Caco-2 (cell line): ENCODE results near the gene MCTP1. TPM values are rescaled to one million over a fixed set of nuclear protein-coding genes. Genes with fewer than 3 reads are reported as not detected.

Source experiments
- BruUV-seq: library from RNA; stranded (reverse); fragments of 400-500 nt; replicated peaks from 2 replicates; lab custom pipeline; 2021; lab: Mats Ljungman, UMichigan
- CTCF ChIA-PET: fragments of 300-600 bp; sonication (Branson Sonifier 250); formaldehyde crosslinking; loops from one replicate; lab custom pipeline; 2022; ENCODE audit warnings: antibody characterized with exemption; lab: Charles Lee
- POLR2A ChIA-PET: fragments of 300-600 bp; sonication (Branson Sonifier 250); formaldehyde crosslinking; loops from one replicate; lab custom pipeline; 2022; ENCODE audit warnings: antibody characterized with exemption; lab: Charles Lee
- DNase-seq, 2 experiments: peaks; one replicate each; pipeline versions ENCODE4 v3.0.0 to v3.0.0-alpha.2; 2020 to 2022
- H3K27me3 ChIP-seq: replicated peaks from 2 replicates; pipeline ENCODE4 v1.6.0; 2011; ENCODE audit warnings: low read length; ENCODE audit not compliant: control insufficient read depth, insufficient read depth
- H3K36me3 ChIP-seq: 2 replicates; pipeline ENCODE4 v1.5.1; 2011; ENCODE audit warnings: low read length; ENCODE audit not compliant: control insufficient read depth, insufficient read depth
- H3K4me1 ChIP-seq: fragments of 250-450 bp; sonication (Bioruptor Pico); 2 replicates; pipeline ENCODE4 v1.5.1; 2020; ENCODE audit warnings: mild to moderate bottlenecking
- H3K4me3 ChIP-seq: 2 replicates; pipeline ENCODE4 v1.5.1; 2011; ENCODE audit warnings: low read depth, mild to moderate bottlenecking, control low read depth, low read length
- H3K9me3 ChIP-seq: fragments of 250-450 bp; sonication (Bioruptor Pico); 2 replicates; pipeline ENCODE4 v1.5.1; 2020; ENCODE audit warnings: mild to moderate bottlenecking, moderate library complexity
- H3K27ac Mint-ChIP-seq: one replicate; pipeline ENCODE4 v1.8.0; 2022; ENCODE audit warnings: mixed read lengths; ENCODE audit not compliant: unreplicated experiment
- H3K27me3 Mint-ChIP-seq: one replicate; pipeline ENCODE4 v1.8.0; 2022; ENCODE audit warnings: mixed read lengths; ENCODE audit not compliant: insufficient read depth, unreplicated experiment
- H3K36me3 Mint-ChIP-seq: one replicate; pipeline ENCODE4 v1.8.0; 2022; ENCODE audit warnings: mild to moderate bottlenecking, mixed read lengths; ENCODE audit not compliant: insufficient read depth, unreplicated experiment
- H3K4me1 Mint-ChIP-seq: one replicate; pipeline ENCODE4 v1.8.0; 2022; ENCODE audit warnings: low read depth, mixed read lengths; ENCODE audit not compliant: unreplicated experiment
- H3K4me3 Mint-ChIP-seq: one replicate; pipeline ENCODE4 v1.8.0; 2022; ENCODE audit warnings: mild to moderate bottlenecking, moderate library complexity, mixed read lengths; ENCODE audit not compliant: unreplicated experiment
- H3K9me3 Mint-ChIP-seq: one replicate; pipeline ENCODE4 v1.8.0; 2022; ENCODE audit warnings: mixed read lengths; ENCODE audit not compliant: unreplicated experiment
- CTCF ChIP-seq, 2 experiments: fragments of 200-600 bp in 1 of 2; IDR thresholded peaks; 1 replicate in 1 of 2; 2 replicates in 1 of 2; pipeline versions ENCODE4 v1.5.1 to v1.8.0; 2011 to 2022; ENCODE audit warnings: antibody characterized with exemption in 1 of 2, control low read depth in 1 of 2, inconsistent platforms in 1 of 2, low read depth in 1 of 2, low read length in 1 of 2, mild to moderate bottlenecking in 1 of 2, moderate library complexity in 1 of 2; ENCODE audit not compliant: insufficient read depth in 1 of 2, severe bottlenecking in 1 of 2, unreplicated experiment in 1 of 2
- intact Hi-C: fragments of 100-400 bp; cut with micrococcal nuclease; formaldehyde crosslinking; loops from one replicate; pipeline ENCODE4 v1.10.0; 2022; ENCODE audit not compliant: unreplicated experiment
- total RNA-seq: library from RNA; stranded (reverse); gene quantifications from 2 replicates; pipeline ENCODE4 v1.2.3, GENCODE V29; 2022

Gene MCTP1
- total RNA-seq, 1 experiment from 2014 or later: 3.2 TPM

- Mint-ChIP-seq H3K9me3 (peaks cover 13% of the 10 kb centered on the region), H3K36me3 (no peaks in the 10 kb centered on the region), H3K4me1 (peaks cover 6% of the 10 kb centered on the region), H3K27me3 (peaks cover 3% of the 10 kb centered on the region), H3K4me3 (no peak overlapping the region), H3K27ac (no peak overlapping the region)
- ChIA-PET POLR2A (no interaction called here), CTCF (no interaction called here)
- H3K36me3 ChIP-seq: no peaks in the 10 kb centered on the region
- no peak for DNase-seq
- intact Hi-C loops: no loop called here
- 0 out of 2 replicates have a peak, but pooled peaks cover 3% of the 10 kb centered on the region for H3K9me3 ChIP-seq
- BruUV-seq: no TSS peak
- TF ChIP-seq CTCF (IDR thresholded peaks at IDR 0.05; ENCODE audit: insufficient read depth in 1 of 2, low read depth in 1 of 2, low read length in 1 of 2, severe bottlenecking in 1 of 2, unreplicated experiment in 1 of 2): no peak
- H3K4me1 ChIP-seq: no peaks in the 10 kb centered on the region
- H3K27me3 ChIP-seq: no peaks in the 10 kb centered on the region
- H3K4me3 ChIP-seq: no peak overlapping the region
Measured at GRCh38 chr5:95087816-95088317, 197.0 kb downstream of the MCTP1 start.

GRCh38 chr5:95086927-95087815 is 197.7 kb downstream of the MCTP1 start:
- Mint-ChIP-seq H3K9me3 (peaks cover 13% of the 10 kb centered on the region), H3K4me1 (peaks cover 8% of the 10 kb centered on the region), H3K36me3 (no peaks in the 10 kb centered on the region), H3K4me3 (no peak overlapping the region), H3K27me3 (peaks cover 3% of the 10 kb centered on the region), H3K27ac (no peak overlapping the region)
- Histone ChIP-seq H3K9me3 (0 out of 2 replicates have a peak, but pooled peaks cover 3% of the 10 kb centered on the region), H3K36me3 (no peaks in the 10 kb centered on the region), H3K4me3 (no peak overlapping the region), H3K27me3 (no peaks in the 10 kb centered on the region), H3K4me1 (no peaks in the 10 kb centered on the region)
- ChIA-PET POLR2A (no interaction called here), CTCF (no interaction called here)
- intact Hi-C loops: no loop called here
- no TSS peak for BruUV-seq
- no peak for TF ChIP-seq CTCF (IDR thresholded peaks at IDR 0.05; ENCODE audit: insufficient read depth in 1 of 2, low read depth in 1 of 2, low read length in 1 of 2, severe bottlenecking in 1 of 2, unreplicated experiment in 1 of 2)
- no peak for DNase-seq

GRCh38 chr5:95084757-95085156 is 200.1 kb downstream of the MCTP1 start:
- no peak overlapping the region for H3K4me3 ChIP-seq
- DNase-seq: no peak
- TF ChIP-seq CTCF (IDR thresholded peaks at IDR 0.05; ENCODE audit: insufficient read depth in 1 of 2, low read depth in 1 of 2, low read length in 1 of 2, severe bottlenecking in 1 of 2, unreplicated experiment in 1 of 2): no peak
- intact Hi-C loops: no loop called here
- POLR2A ChIA-PET: no interaction called here
- H3K36me3 ChIP-seq: no peaks in the 10 kb centered on the region
- peaks cover 13% of the 10 kb centered on the region for H3K4me1 Mint-ChIP-seq
- H3K9me3 ChIP-seq: no peaks in the 10 kb centered on the region
- H3K36me3 Mint-ChIP-seq: no peaks in the 10 kb centered on the region
- H3K4me3 Mint-ChIP-seq: no peak overlapping the region
- no peaks in the 10 kb centered on the region for H3K4me1 ChIP-seq
- CTCF ChIA-PET: no interaction called here
- H3K27me3 ChIP-seq: no peaks in the 10 kb centered on the region
- no peak overlapping the region for H3K27ac Mint-ChIP-seq
- no TSS peak for BruUV-seq
- H3K27me3 Mint-ChIP-seq: peaks cover 3% of the 10 kb centered on the region
- no peaks in the 10 kb centered on the region for H3K9me3 Mint-ChIP-seq
